GM19463 (cell line): ENCODE measurements around the gene HSD17B2.
"Not testable (repeated sequence)": the region's sequence is repeated elsewhere in the genome, so short reads cannot be mapped to it uniquely, and the experiment has no call there.

Source experiments
- ATAC-seq: cut with Tn5 transposase; IDR thresholded peaks from one replicate; pipeline ENCODE4 v1.9.1; 2021; ENCODE audit warnings: mild to moderate bottlenecking, moderate library complexity; ENCODE audit not compliant: unreplicated experiment

HSD17B2 gene

GRCh38 chr16:82074019-82074558 is 39.0 kb downstream of the HSD17B2 start:
- ATAC-seq = no peak

GRCh38 chr16:82078125-82078524 is 43.1 kb downstream of the HSD17B2 start:
- ATAC-seq = no peak

GRCh38 chr16:82079892-82080291 is 44.8 kb downstream of the HSD17B2 start:
- no peak for ATAC-seq

GRCh38 chr16:82081264-82081663 is 46.2 kb downstream of the HSD17B2 start:
- ATAC-seq = no peak

- ATAC-seq = no peak
Measured at GRCh38 chr16:82082097-82082496, 47.0 kb downstream of the HSD17B2 start.

GRCh38 chr16:82082543-82083244 is 47.6 kb downstream of the HSD17B2 start:
- ATAC-seq = peak; percentile 91

GRCh38 chr16:82083710-82084353 is 48.8 kb downstream of the HSD17B2 start:
- no peak for ATAC-seq

GRCh38 chr16:82085011-82085779 is 50.1 kb downstream of the HSD17B2 start:
- no peak for ATAC-seq

- no peak for ATAC-seq
Measured at GRCh38 chr16:82088483-82088882, 53.4 kb downstream of the HSD17B2 start.

- no peak for ATAC-seq
Measured at GRCh38 chr16:82091241-82091640, 56.2 kb downstream of the HSD17B2 start.

- ATAC-seq = no peak
Measured at GRCh38 chr16:82092711-82093110, 57.7 kb downstream of the HSD17B2 start.

- no peak for ATAC-seq
Measured at GRCh38 chr16:82093666-82094300, 58.7 kb downstream of the HSD17B2 start.

GRCh38 chr16:82094942-82095540 is 60.0 kb downstream of the HSD17B2 start:
- ATAC-seq = no peak

- no peak for ATAC-seq
Measured at GRCh38 chr16:82096641-82097040, 61.6 kb downstream of the HSD17B2 start.

GRCh38 chr16:82105107-82105506 is 70.1 kb downstream of the HSD17B2 start:
- ATAC-seq = no peak

- ATAC-seq = no peak
Measured at GRCh38 chr16:82108100-82108499, 73.0 kb downstream of the HSD17B2 start.

GRCh38 chr16:82108774-82109173 is 73.7 kb downstream of the HSD17B2 start:
- ATAC-seq = no peak

- not testable (repeated sequence) for ATAC-seq
Measured at GRCh38 chr16:82109266-82109665, 74.2 kb downstream of the HSD17B2 start.

GRCh38 chr16:82111944-82112343 is 76.9 kb downstream of the HSD17B2 start:
- no peak for ATAC-seq

GRCh38 chr16:82113741-82114140 is 78.7 kb downstream of the HSD17B2 start:
- no peak for ATAC-seq

GRCh38 chr16:82116535-82116934 is 81.5 kb downstream of the HSD17B2 start:
- no peak for ATAC-seq
